GM19193 (cell line): ENCODE data around the gene A1BG.

Source experiments
- POLR2A ChIP-seq: IDR thresholded peaks from 4 replicates; pipeline ENCODE4 v1.6.1; 2011; ENCODE audit not compliant: insufficient read depth, insufficient read length; ENCODE audit errors: extremely low read depth

The A1BG gene

GRCh38 chr19:58393725-58394033, 40.4 kb upstream of the A1BG start:
- TF ChIP-seq POLR2A: no peak

- no peak for TF ChIP-seq POLR2A
Observed at GRCh38 chr19:58392945-58393724, 39.8 kb upstream of the A1BG start.

GRCh38 chr19:58388175-58388526, 34.9 kb upstream of the A1BG start:
- no peak for TF ChIP-seq POLR2A

- TF ChIP-seq POLR2A: no peak
Observed at GRCh38 chr19:58387338-58388174, 34.3 kb upstream of the A1BG start.

- peak; percentile 98 for TF ChIP-seq POLR2A
Observed at GRCh38 chr19:58386576-58387337, 33.5 kb upstream of the A1BG start, which contains the start of gene RPS5. RPS5 (plus strand) TSS chr19:58387269; CDS start chr19:58388138, 869 bp downstream.

GRCh38 chr19:58385891-58386575, 32.7 kb upstream of the A1BG start:
- TF ChIP-seq POLR2A: peak; percentile 8

GRCh38 chr19:58385313-58385890, 32.1 kb upstream of the A1BG start:
- TF ChIP-seq POLR2A: no peak

GRCh38 chr19:58382997-58383603, 29.8 kb upstream of the A1BG start:
- TF ChIP-seq POLR2A: no peak

- TF ChIP-seq POLR2A: no peak
Observed at GRCh38 chr19:58381460-58382212, 28.3 kb upstream of the A1BG start.

- TF ChIP-seq POLR2A: peak; percentile 83
Observed at GRCh38 chr19:58380662-58381459, 27.6 kb upstream of the A1BG start, which contains the start of gene ZNF837. ZNF837 (minus strand) TSS chr19:58381030; CDS start chr19:58369332, 11,698 bp downstream.

- no peak for TF ChIP-seq POLR2A
Observed at GRCh38 chr19:58380037-58380661, 26.9 kb upstream of the A1BG start.

- TF ChIP-seq POLR2A: no peak
Observed at GRCh38 chr19:58379246-58379645, 26.0 kb upstream of the A1BG start.

GRCh38 chr19:58374200-58374599, 20.9 kb upstream of the A1BG start:
- TF ChIP-seq POLR2A: no peak
